Measurements from ENCODE around the gene DNASE1L3. TPM values are rescaled to one million over a fixed set of nuclear protein-coding genes. Genes with fewer than 3 reads are reported as not detected.

Gene DNASE1L3
- polyA plus RNA-seq, 2 of the 4 experiments (the other 2 are of a cell fraction) = 0.19 TPM; not detected in 1

- Histone ChIP-seq H3K4me2 (no peak overlapping the region), H3K4me3 (no peak overlapping the region), H3K27ac (no peak overlapping the region), H3K4me1 (peaks cover 9% of the 10 kb centered on the region), H3K9me3 (no peaks in the 10 kb centered on the region)
- POLR2A ChIA-PET = no interaction called here
- 89% methylated on average over 10 of the region's 10 CpGs for WGBS (ENCODE audit: missing lambda C conversion rate)
- TF ChIP-seq MAZ (IDR thresholded peaks at IDR 0.05; ENCODE audit: borderline replicate concordance, low read depth, low read length) (no peak), MAX (IDR thresholded peaks at IDR 0.05) (no peak), MAFK (IDR thresholded peaks at IDR 0.05; ENCODE audit: partially characterized antibody) (no peak), HES2 (IDR thresholded peaks at IDR 0.05) (no peak), TP53 (CRISPR knock-in tag; IDR thresholded peaks at IDR 0.05) (no peak), ZSCAN20 (CRISPR knock-in tag; IDR thresholded peaks at IDR 0.05) (no peak), POLR2A (IDR thresholded peaks at IDR 0.05; ENCODE audit: low read length) (no peak), REST (IDR thresholded peaks at IDR 0.05) (no peak), KDM5A (IDR thresholded peaks at IDR 0.05) (no peak), GATA3 (IDR thresholded peaks at IDR 0.05; ENCODE audit: borderline replicate concordance) (no peak), RNF2 (IDR thresholded peaks at IDR 0.05; ENCODE audit: borderline replicate concordance, low read depth) (no peak), CBX8 (IDR thresholded peaks at IDR 0.05) (no peak), BCL3 (IDR thresholded peaks at IDR 0.05) (no peak), SMC3 (IDR thresholded peaks at IDR 0.05) (no peak), NR3C1 (IDR thresholded peaks at IDR 0.05) (no peak), RAD21 (conservative IDR thresholded peaks at IDR 0.05 in 1 of 2, IDR thresholded peaks at IDR 0.05 in 1 of 2) (no peak)
- ATAC-seq = no peak
- no peak for FAIRE-seq
- no peak for DNase-seq (ENCODE audit: low read depth in 1 of 2, low spot score in 1 of 2)
- CTCF ChIA-PET = interaction anchor here (1.1 to 1.2 kb wide), 3 partner anchors 19 to 157 kb away, joined by 3 read pairs; no protein-coding TSS in a partner anchor
These were observed 47.8 kb upstream of the DNASE1L3 start for GRCh38 chr3:58258392-58259055.

- 94% methylated on average over 4 of the region's 4 CpGs for WGBS (ENCODE audit: missing lambda C conversion rate)
- DNase-seq (ENCODE audit: low read depth in 1 of 2, low spot score in 1 of 2) = no peak
- ChIA-PET CTCF (no interaction called here), POLR2A (no interaction called here)
- Histone ChIP-seq H3K9me3 (no peaks in the 10 kb centered on the region), H3K4me2 (no peak overlapping the region), H3K4me1 (peaks cover 9% of the 10 kb centered on the region), H3K27ac (no peak overlapping the region), H3K4me3 (no peak overlapping the region)
- no peak for ATAC-seq
- no peak for FAIRE-seq
- no peak for TF ChIP-seq FOSB (CRISPR knock-in tag; IDR thresholded peaks at IDR 0.05)
- TF ChIP-seq RAD21 (conservative IDR thresholded peaks at IDR 0.05 in 1 of 2, IDR thresholded peaks at IDR 0.05 in 1 of 2) = no peak
- no peak for TF ChIP-seq KDM5A (IDR thresholded peaks at IDR 0.05)
- TF ChIP-seq RARB (CRISPR knock-in tag; IDR thresholded peaks at IDR 0.05) = no peak
- no peak for TF ChIP-seq REST (IDR thresholded peaks at IDR 0.05)
- no peak for TF ChIP-seq MAZ (IDR thresholded peaks at IDR 0.05; ENCODE audit: borderline replicate concordance, low read depth, low read length)
- no peak for TF ChIP-seq FOSL2 (IDR thresholded peaks at IDR 0.05)
- no peak for TF ChIP-seq FOSL2 (CRISPR knock-in tag; IDR thresholded peaks at IDR 0.05)
- TF ChIP-seq HDAC2 (IDR thresholded peaks at IDR 0.05) = no peak
- no peak for TF ChIP-seq EHMT2 (IDR thresholded peaks at IDR 0.05; ENCODE audit: low read depth)
- no peak for TF ChIP-seq E2F6 (IDR thresholded peaks at IDR 0.05; ENCODE audit: borderline replicate concordance, low read depth)
- TF ChIP-seq PHF8 (IDR thresholded peaks at IDR 0.05; ENCODE audit: borderline replicate concordance, low read depth) = no peak
- TF ChIP-seq POLR2AphosphoS2 (conservative IDR thresholded peaks at IDR 0.05; ENCODE audit: low read length) = no peak
- no peak for TF ChIP-seq BCL3 (IDR thresholded peaks at IDR 0.05)
These were observed 45.7 kb upstream of the DNASE1L3 start for GRCh38 chr3:58256511-58256910.

Measured in A549 (cell line).